Choroid plexus epithelial cell (primary cell): Measurements from ENCODE around the gene SPP1.
A peak's percentile ranks its signal among the peaks of the same experiment; 100 is the strongest.

Experiments used
- DNase-seq: peaks from one replicate; pipeline ENCODE4 v3.0.0-alpha.2; 2010; ENCODE audit warnings: low read depth
- H3K4me3 ChIP-seq: 2 replicates; pipeline ENCODE4 v1.5.1; 2011; ENCODE audit warnings: low read depth, mild to moderate bottlenecking, control low read depth, low read length, moderate library complexity
- TF ChIP-seq, protein P1 (sequence below): conservative IDR thresholded peaks from 2 replicates; pipeline ENCODE4 v1.5.1; 2011; ENCODE audit warnings: low read depth, mild to moderate bottlenecking, control low read depth, inconsistent platforms, low read length, moderate library complexity

Gene SPP1

DNA sequence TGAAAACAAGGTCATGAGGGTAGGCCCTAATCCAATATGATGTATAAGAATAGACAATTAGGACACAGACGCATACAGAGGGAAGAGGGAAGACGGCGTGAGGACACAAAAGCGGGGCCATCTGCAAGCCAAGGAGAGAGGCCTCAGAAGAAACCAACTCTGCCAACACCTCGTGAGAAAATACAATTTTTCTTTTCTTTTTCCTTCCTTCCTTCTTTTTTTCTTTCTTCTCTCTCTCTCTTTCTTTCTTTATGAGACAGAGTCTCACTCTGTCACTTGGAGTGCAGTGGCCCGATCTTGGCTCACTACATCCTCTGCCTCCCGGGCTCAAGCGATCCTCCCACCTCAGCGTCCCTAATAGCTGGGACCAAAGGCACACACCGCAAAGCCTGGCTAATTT, 30.4 kb downstream of the SPP1 start:
- TF ChIP-seq, protein P1, sequence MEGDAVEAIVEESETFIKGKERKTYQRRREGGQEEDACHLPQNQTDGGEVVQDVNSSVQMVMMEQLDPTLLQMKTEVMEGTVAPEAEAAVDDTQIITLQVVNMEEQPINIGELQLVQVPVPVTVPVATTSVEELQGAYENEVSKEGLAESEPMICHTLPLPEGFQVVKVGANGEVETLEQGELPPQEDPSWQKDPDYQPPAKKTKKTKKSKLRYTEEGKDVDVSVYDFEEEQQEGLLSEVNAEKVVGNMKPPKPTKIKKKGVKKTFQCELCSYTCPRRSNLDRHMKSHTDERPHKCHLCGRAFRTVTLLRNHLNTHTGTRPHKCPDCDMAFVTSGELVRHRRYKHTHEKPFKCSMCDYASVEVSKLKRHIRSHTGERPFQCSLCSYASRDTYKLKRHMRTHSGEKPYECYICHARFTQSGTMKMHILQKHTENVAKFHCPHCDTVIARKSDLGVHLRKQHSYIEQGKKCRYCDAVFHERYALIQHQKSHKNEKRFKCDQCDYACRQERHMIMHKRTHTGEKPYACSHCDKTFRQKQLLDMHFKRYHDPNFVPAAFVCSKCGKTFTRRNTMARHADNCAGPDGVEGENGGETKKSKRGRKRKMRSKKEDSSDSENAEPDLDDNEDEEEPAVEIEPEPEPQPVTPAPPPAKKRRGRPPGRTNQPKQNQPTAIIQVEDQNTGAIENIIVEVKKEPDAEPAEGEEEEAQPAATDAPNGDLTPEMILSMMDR = no peak
- H3K4me3 ChIP-seq = no peak overlapping the region
- DNase-seq = no peak

DNA sequence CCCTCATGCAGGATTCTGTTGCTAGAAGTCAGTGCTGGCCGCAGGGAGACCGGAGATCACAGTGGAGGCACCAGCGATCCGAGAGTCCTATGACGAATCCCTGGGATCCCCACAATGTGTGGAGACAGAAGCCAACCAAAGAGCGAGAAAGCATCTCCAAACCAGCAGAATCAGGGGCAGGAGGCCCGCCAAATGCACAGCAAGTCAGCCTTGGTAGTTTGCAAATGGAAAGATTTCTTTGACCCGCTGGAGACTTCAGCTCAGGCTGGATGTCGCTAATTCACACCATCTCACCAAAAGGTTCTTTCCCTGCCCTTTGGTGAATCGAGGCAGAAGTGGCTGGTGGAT, 31.4 kb downstream of the SPP1 start:
- TF ChIP-seq, protein P1 = no peak
- DNase-seq = no peak
- H3K4me3 ChIP-seq = peak overlapping the region; percentile 79

DNA sequence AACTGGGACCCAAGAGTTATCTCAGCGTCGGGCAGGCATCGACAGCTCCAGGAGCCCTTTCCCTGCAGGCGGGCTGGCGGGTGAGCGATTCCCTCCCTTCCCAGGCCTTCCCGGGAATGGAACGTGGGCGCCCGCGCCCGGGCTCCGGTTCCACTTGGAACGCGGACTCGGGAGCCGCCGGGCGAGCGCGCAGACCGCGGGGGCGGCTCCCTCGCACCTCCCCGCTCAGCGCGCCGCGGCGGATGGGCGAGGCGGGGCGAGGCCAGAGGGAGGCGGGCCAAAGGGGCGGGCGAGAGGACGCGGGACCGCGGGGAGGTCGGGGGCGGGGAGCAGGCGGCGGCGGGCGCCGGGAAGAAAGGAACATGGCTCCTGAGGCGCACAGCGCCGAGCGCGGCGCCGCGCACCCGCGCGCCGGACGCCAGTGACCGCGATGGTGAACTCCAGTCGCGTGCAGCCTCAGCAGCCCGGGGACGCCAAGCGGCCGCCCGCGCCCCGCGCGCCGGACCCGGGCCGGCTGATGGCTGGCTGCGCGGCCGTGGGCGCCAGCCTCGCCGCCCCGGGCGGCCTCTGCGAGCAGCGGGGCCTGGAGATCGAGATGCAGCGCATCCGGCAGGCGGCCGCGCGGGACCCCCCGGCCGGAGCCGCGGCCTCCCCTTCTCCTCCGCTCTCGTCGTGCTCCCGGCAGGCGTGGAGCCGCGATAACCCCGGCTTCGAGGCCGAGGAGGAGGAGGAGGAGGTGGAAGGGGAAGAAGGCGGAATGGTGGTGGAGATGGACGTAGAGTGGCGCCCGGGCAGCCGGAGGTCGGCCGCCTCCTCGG, 32.0 kb downstream of the SPP1 start, which contains the start of gene PKD2:
Gene PKD2, plus strand, starts transcription at position 332 of the 818 bp plus-strand sequence. Its CDS starts 99 bp downstream, at position 431.
- peak within 1 kb of the TSS; percentile 79 for H3K4me3 ChIP-seq
- TF ChIP-seq, protein P1 = no peak

DNA sequence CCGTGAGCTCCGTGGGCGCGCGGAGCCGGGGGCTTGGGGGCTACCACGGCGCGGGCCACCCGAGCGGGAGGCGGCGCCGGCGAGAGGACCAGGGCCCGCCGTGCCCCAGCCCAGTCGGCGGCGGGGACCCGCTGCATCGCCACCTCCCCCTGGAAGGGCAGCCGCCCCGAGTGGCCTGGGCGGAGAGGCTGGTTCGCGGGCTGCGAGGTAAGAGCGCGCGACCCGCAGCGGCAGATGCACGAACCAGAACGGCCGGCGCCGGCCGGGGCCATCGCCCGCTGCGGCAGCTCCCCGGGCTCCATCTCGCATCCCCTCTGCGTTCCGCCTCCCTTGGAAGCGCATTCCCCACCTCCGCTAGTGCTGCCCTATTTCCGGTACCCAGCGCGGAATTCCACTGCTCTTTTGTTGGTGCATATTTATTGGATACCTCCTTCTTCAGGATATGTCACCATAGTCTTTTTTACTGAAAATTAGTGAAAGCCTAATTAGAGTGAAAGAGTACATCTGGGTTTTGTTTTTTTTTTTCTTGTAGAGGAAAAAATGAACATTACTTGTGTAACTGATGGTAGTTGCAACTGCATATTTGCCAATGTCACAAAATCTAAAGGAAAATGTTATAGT, 32.7 kb downstream of the SPP1 start:
- H3K4me3 ChIP-seq = peak overlapping the region; percentile 79
- peak; percentile 52 for DNase-seq
- TF ChIP-seq, protein P1 = no peak

More for the DNA sequence above, 32.0 kb downstream of the SPP1 start, which contains the start of gene PKD2:
- DNase-seq = peak; percentile 75

DNA sequence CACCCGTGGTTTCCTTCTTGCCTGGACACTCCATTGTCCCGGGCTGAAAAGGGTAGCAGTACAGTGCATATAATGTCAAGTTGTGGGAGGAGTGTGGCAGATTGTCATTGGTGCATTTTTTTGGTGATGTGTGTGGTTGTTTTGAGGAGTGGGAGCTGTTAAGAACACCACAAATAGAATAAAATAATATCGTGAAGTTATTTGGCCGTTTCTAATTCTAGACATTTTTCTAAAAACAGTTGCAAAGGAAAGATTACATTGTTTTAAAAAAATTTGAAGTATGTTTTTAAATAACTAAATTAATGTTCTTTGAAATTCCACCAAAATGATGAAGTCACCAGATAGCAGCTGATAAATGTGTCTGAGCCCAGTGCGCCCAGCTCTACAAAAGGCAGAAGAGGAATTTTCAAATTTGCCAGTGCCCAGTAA, 33.2 kb downstream of the SPP1 start:
- TF ChIP-seq, protein P1 = no peak
- DNase-seq = peak; percentile 43
- peak overlapping the region; percentile 79 for H3K4me3 ChIP-seq

- DNase-seq = no peak
- TF ChIP-seq, protein P1 = no peak
- peak overlapping the region; percentile 2 for H3K4me3 ChIP-seq
Observed at GRCh38 chr4:88009871-88010270, 34.4 kb downstream of the SPP1 start.
